ENCODE results near the gene AURKA. TPM values are rescaled to one million over a fixed set of nuclear protein-coding genes. Genes with fewer than 3 reads are reported as not detected.

AURKA gene
- total RNA-seq, 1 experiment from 2014 or later, result 139 TPM

- CTCF ChIA-PET, result no interaction called here
- peaks cover 16% of the 10 kb centered on the region for H3K4me1 ChIP-seq (ENCODE audit: insufficient read depth, low read length)
- DNase-seq (no peak), ATAC-seq (no peak)
- H3K9me3 ChIP-seq (ENCODE audit: low read length), result no peaks in the 10 kb centered on the region
- no peaks in the 10 kb centered on the region for H3K36me3 ChIP-seq (ENCODE audit: low read depth, low read length)
- intact Hi-C loops (cut with micrococcal nuclease), result no loop called here
- H3K9ac ChIP-seq (ENCODE audit: low read length), result no peak overlapping the region
- H3F3A ChIP-seq (ENCODE audit: low read length, unreplicated experiment), result peaks cover 4% of the 10 kb centered on the region
- no peaks in the 10 kb centered on the region for H3K9me2 ChIP-seq (replicated peaks; ENCODE audit: low read length)
- no peak overlapping the region for H3K27ac ChIP-seq (ENCODE audit: low read length)
- no peak overlapping the region for H3K4me3 ChIP-seq (ENCODE audit: low read length)
- no peak overlapping the region for H3K4me2 ChIP-seq (ENCODE audit: low read length)
- BruUV-seq (replicated peaks), result no TSS peak
- H3K79me2 ChIP-seq (ENCODE audit: low read length), result peaks cover 16% of the 10 kb centered on the region
- TF ChIP-seq EZH2 (IDR thresholded peaks at IDR 0.05; ENCODE audit: low read length, unreplicated experiment) (no peak), CTCF (conservative IDR thresholded peaks at IDR 0.05; ENCODE audit: low read depth, low read length) (no peak), EZH2phosphoT487 (IDR thresholded peaks at IDR 0.05; ENCODE audit: borderline replicate concordance, low read length) (no peak)
- POLR2A ChIA-PET (ENCODE audit: unreplicated experiment), result no interaction called here
- H2AFZ ChIP-seq (ENCODE audit: low read length), result no peak overlapping the region
- H4K20me1 ChIP-seq (ENCODE audit: low read length), result no peaks in the 10 kb centered on the region
- no peaks in the 10 kb centered on the region for H3K27me3 ChIP-seq (ENCODE audit: low read length)
Observed at GRCh38 chr20:56362833-56363413, 29.1 kb downstream of the AURKA start.

DNA sequence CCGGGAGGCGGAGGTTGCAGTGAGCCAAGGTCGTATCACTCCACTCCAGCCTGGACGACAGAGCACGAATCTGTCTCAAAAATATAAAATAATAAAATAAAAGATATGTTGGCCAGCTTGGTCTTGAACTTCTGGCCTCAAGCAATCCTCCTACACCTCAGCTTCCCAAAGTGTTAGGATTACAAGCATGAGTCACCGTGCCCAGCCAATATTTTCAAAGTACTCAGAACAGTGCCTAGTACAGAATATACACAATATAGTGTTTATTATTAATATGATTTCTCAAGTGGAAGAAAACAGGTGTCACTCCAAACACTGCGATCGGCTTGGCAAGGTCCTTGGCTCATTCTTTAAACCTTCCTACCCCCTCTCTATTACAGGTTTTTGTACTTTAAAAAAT is 30.1 kb downstream of the AURKA start:
- Histone ChIP-seq H2AFZ (ENCODE audit: low read length) (no peak overlapping the region), H3K9ac (ENCODE audit: low read length) (no peak overlapping the region), H3K36me3 (ENCODE audit: low read depth, low read length) (no peaks in the 10 kb centered on the region), H4K20me1 (ENCODE audit: low read length) (no peaks in the 10 kb centered on the region), H3K27me3 (ENCODE audit: low read length) (no peaks in the 10 kb centered on the region), H3K4me1 (ENCODE audit: insufficient read depth, low read length) (peaks cover 20% of the 10 kb centered on the region), H3K9me2 (replicated peaks; ENCODE audit: low read length) (no peaks in the 10 kb centered on the region), H3F3A (ENCODE audit: low read length, unreplicated experiment) (peaks cover 4% of the 10 kb centered on the region), H3K4me3 (ENCODE audit: low read length) (no peak overlapping the region), H3K27ac (ENCODE audit: low read length) (no peak overlapping the region), H3K79me2 (ENCODE audit: low read length) (peaks cover 16% of the 10 kb centered on the region), H3K4me2 (ENCODE audit: low read length) (no peak overlapping the region), H3K9me3 (ENCODE audit: low read length) (no peaks in the 10 kb centered on the region)
- no TSS peak for BruUV-seq (replicated peaks)
- ATAC-seq, result no peak
- no peak for DNase-seq
- ChIA-PET CTCF (no interaction called here), POLR2A (ENCODE audit: unreplicated experiment) (no interaction called here)
- intact Hi-C loops (cut with micrococcal nuclease), result no loop called here
- TF ChIP-seq CTCF (conservative IDR thresholded peaks at IDR 0.05; ENCODE audit: low read depth, low read length) (no peak), EZH2 (IDR thresholded peaks at IDR 0.05; ENCODE audit: low read length, unreplicated experiment) (no peak), EZH2phosphoT487 (IDR thresholded peaks at IDR 0.05; ENCODE audit: borderline replicate concordance, low read length) (no peak)

DNA sequence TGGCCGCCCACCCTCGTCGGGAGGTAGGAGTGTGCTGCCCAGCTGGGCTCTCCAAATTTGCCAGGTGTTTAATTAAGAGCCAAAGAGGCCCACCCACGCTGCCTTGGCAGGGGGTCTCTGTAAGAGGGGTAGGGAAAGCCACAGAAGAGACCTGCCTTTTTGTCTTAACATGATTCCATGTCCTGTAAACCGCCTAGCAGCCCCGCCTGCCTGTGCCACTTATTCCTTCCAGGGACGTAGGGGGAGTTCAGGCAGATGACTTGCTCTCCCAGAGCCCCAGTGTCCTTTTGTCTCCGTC is 31.2 kb downstream of the AURKA start:
- no TSS peak for BruUV-seq (replicated peaks)
- TF ChIP-seq EZH2phosphoT487 (IDR thresholded peaks at IDR 0.05; ENCODE audit: borderline replicate concordance, low read length) (no peak), CTCF (conservative IDR thresholded peaks at IDR 0.05; ENCODE audit: low read depth, low read length) (no peak), EZH2 (IDR thresholded peaks at IDR 0.05; ENCODE audit: low read length, unreplicated experiment) (no peak)
- ChIA-PET POLR2A (ENCODE audit: unreplicated experiment) (no interaction called here), CTCF (no interaction called here)
- no peaks in the 10 kb centered on the region for H3K9me3 ChIP-seq (ENCODE audit: low read length)
- ATAC-seq (no peak), DNase-seq (no peak)
- H2AFZ ChIP-seq (ENCODE audit: low read length), result no peak overlapping the region
- H3K4me3 ChIP-seq (ENCODE audit: low read length), result no peak overlapping the region
- H4K20me1 ChIP-seq (ENCODE audit: low read length), result no peaks in the 10 kb centered on the region
- intact Hi-C loops (cut with micrococcal nuclease), result no loop called here
- peaks cover 20% of the 10 kb centered on the region for H3K4me1 ChIP-seq (ENCODE audit: insufficient read depth, low read length)
- H3F3A ChIP-seq (ENCODE audit: low read length, unreplicated experiment), result peaks cover 4% of the 10 kb centered on the region
- no peaks in the 10 kb centered on the region for H3K9me2 ChIP-seq (replicated peaks; ENCODE audit: low read length)
- H3K4me2 ChIP-seq (ENCODE audit: low read length), result peak overlapping the region; percentile 100; the same call in 1 of the 2 replicates
- no peak overlapping the region for H3K9ac ChIP-seq (ENCODE audit: low read length)
- no peak overlapping the region for H3K27ac ChIP-seq (ENCODE audit: low read length)
- no peaks in the 10 kb centered on the region for H3K36me3 ChIP-seq (ENCODE audit: low read depth, low read length)
- H3K79me2 ChIP-seq (ENCODE audit: low read length), result peaks cover 16% of the 10 kb centered on the region
- H3K27me3 ChIP-seq (ENCODE audit: low read length), result no peaks in the 10 kb centered on the region
